GM12864 (cell line): ENCODE results near the gene VDAC1.
A peak's percentile ranks its signal among the peaks of the same experiment; 100 is the strongest.
"Not testable (repeated sequence)": the region's sequence is repeated elsewhere in the genome, so short reads cannot be mapped to it uniquely, and the experiment has no call there.

Source experiments
- DNase-seq: peaks from one replicate; pipeline ENCODE4 v3.0.0-alpha.2; 2011; ENCODE audit warnings: low read depth
- H3K4me3 ChIP-seq: 2 replicates; pipeline ENCODE4 v1.5.1; 2011; ENCODE audit warnings: mild to moderate bottlenecking, low read depth, low read length, control low read depth
- CTCF ChIP-seq: IDR thresholded peaks from 2 replicates; pipeline ENCODE4 v1.5.1; 2011; ENCODE audit warnings: low read depth, mild to moderate bottlenecking, moderate library complexity, low read length, control low read depth, inconsistent platforms; ENCODE audit errors: missing control alignments

VDAC1 gene

GRCh38 chr5:133977161-133977787, 27.5 kb downstream of the VDAC1 start:
- peak; percentile 41 for DNase-seq
- TF ChIP-seq CTCF, result no peak
- no peak overlapping the region for H3K4me3 ChIP-seq

- not testable (repeated sequence) for DNase-seq, H3K4me3 ChIP-seq
These were observed 29.2 kb downstream of the VDAC1 start for GRCh38 chr5:133975546-133975945.

GRCh38 chr5:133974142-133974541, 30.6 kb downstream of the VDAC1 start:
- H3K4me3 ChIP-seq, result no peak overlapping the region
- no peak for TF ChIP-seq CTCF
- no peak for DNase-seq

- no peak overlapping the region for H3K4me3 ChIP-seq
- DNase-seq, result no peak
These were observed 34.4 kb downstream of the VDAC1 start for GRCh38 chr5:133970325-133970909.

GRCh38 chr5:133969654-133970324, 35.0 kb downstream of the VDAC1 start:
- H3K4me3 ChIP-seq, result peak overlapping the region; percentile 97; the same call in 1 of the 2 replicates
- no peak for TF ChIP-seq CTCF
- DNase-seq, result no peak

More at GRCh38 chr5:133970325-133970909, 34.4 kb downstream of the VDAC1 start:
- no peak for TF ChIP-seq CTCF

GRCh38 chr5:133968204-133968980, 36.4 kb downstream of the VDAC1 start, which contains the start of gene C5orf15:
TSS of gene C5orf15 (minus strand) at chr5:133968625. CDS start at chr5:133968584, 41 bp downstream.
- DNase-seq, result peak; percentile 96
- TF ChIP-seq CTCF, result no peak
- peak within 1 kb of the TSS; percentile 97 for H3K4me3 ChIP-seq

GRCh38 chr5:133967698-133968203, 37.0 kb downstream of the VDAC1 start:
- no peak for TF ChIP-seq CTCF
- peak overlapping the region; percentile 97 for H3K4me3 ChIP-seq
- no peak for DNase-seq
